G401.6 (cell line): Measurements from ENCODE around the gene NOD1.

Experiments used
- FAIRE-seq: peaks from 2 replicates; lab custom pipeline; 2012; peaks lifted over from hg19 to GRCh38; lab: Jason Lieb, UNC

Gene NOD1

DNA sequence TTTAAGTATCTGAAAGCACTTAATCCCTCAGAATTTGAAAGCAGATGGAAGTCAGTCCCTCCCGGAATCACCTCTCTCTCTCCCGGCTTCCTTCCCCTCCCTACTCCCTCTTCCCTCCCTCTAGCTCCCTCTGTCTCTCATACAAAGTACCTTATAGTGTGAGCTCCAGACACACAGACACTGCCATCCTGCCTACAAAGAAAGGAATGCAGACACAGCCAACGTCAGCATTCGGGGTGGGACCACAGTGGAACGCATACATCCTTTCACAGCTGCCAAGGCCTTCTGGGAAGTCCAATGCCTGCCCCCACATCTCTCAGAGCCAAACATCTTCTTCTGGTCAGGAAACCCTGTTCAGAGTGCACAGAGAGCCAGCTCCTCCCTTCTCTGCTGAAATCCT is 9.3 kb downstream of the NOD1 start:
- FAIRE-seq: no peak

DNA sequence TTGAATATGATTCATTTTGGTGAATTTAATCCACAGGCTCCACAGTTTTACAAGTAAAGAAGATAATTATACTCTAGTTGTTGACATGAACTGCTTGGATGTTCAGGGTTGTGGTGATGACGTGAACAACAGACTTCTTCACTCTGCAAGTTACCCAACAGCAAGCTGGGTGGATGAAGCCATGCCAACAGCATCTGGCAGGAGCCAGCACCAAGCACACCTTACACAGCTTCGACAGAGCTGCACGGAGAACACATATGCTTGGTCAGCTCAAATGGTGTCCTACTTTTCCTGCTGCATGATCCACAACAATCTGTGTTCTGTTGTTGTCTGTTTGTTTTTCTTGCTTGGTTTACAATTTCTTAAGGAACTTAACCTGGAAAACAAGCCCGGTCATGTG is 9.8 kb downstream of the NOD1 start:
- no peak for FAIRE-seq

DNA sequence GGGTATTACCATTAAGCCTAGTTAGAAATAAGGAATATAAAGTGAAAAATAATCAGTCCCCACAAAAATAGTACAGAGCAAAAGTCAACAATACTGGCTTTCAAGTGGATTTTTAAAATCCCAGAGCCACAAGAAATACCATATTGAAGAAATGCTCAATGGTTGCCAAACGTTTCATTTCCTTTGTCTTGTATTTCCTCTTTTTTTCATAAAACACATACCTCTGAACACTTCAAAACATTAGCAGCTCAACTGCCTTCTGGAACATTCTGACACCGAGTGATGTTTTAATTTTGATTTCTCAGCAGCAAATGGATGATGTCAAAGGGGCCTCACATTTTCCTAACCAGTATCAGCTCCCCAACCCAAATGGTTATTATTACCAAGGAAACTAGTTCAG is 10.5 kb downstream of the NOD1 start:
- no peak for FAIRE-seq

DNA sequence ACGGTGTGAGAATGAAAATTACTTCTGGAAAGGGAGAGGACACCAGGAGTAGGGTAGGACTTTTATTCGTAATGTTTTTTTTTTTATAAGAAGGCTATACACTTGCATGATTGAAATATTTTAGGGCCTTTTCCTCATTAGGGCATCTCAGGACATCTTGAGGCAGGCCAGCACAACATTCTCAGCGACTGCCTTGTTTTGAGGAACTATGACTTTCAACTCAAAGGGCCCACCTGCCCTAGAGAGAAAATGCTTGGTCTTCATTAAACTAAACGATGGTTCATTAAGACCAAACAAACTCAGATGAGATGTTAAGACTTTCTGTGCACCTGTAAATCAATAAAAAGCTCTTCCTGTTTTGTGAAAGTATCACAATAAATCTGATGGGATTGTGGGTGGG is 11.3 kb downstream of the NOD1 start:
- no peak for FAIRE-seq

DNA sequence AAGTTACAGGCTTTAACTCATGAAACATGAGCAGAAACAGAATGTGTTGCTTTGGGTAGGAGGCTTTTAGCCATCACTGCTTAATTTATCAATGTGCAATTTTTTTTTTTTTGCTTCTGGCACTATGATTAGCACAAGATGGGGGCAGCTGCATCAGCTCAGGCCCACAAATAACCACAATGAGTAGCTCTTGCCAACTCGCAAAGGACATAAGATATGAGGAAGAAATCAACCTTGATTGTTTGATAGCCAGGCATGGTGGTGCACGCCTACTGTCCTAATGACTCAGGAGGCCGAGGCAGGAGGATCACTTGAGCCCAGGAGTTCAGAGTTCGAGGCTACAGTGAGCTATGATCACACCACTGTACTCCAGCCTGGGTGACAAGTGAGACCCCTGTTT is 12.3 kb downstream of the NOD1 start:
- no peak for FAIRE-seq

DNA sequence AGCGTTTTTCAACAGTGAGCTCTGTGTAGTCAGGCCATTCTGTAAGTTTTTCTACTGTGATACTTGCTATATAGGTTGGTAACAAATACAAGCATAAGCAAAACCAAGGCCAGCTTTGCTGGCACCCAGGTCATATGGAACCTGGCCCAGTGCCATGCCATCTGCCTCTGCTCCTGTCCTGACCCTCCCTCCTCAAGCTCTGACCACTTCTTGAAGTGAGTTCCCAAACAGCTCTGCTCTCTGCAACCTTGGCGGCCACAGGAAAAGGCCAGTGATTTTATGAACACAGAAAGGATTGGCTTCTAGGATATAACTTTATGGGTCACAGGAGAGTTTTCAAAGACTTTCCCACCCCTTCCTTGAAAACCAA is 12.8 kb downstream of the NOD1 start:
- FAIRE-seq: no peak

DNA sequence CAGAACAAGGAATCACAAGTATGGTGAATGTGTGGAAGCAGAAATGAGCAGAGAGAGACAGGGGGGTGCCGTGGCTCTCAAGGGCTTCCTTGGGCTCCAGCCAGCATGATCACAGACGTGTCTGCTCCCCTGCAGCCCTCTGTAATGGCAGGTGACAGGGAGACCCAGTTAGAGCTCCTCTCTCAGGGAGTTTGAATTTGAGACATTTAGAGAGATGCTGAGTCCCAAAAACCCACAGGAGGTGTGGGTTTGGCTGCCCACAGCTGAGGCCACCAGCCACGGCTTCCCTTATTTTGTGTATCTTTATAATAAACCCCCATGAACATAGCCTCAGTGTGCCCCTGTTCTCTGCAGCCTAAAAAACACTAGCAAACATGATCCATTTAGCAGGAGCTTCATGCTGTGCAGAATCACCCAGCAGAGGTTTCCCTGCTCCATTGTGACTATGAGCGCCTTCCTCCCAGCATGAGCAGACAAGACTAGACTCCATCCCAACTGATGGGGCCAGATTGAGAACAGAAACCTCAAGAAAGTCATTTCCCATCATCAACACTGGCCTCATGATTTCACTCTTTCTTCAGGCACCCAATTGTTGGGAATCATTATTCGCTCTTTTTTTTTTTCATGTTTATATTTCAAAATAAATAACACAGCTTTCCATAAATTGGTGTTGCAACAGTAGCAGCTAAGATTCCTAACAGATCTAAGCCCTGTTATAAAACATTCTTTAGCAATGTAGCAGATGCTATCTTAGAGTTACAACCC is 13.4 kb downstream of the NOD1 start:
- FAIRE-seq: no peak

DNA sequence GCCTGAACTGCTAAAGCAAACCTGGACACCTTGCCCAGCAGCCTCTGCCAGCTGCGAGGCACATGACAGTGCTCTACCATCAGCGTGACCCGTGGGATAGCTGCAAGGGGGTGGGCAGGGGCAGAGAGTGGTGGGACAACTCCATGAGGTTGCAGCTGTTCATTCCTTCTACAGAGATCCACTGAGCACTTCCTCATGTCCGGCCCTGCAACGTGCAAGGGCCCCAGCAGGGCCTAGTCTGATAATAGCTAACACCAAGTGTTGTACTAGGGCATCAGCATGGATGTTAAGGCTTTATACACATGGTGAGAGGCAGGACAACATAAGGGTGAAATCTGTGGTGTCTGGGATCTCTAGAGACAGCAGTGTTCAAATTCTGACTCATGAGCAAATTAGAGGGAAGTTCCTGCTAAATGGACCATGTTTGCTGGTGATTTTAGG is 14.3 kb downstream of the NOD1 start:
- FAIRE-seq: no peak

DNA sequence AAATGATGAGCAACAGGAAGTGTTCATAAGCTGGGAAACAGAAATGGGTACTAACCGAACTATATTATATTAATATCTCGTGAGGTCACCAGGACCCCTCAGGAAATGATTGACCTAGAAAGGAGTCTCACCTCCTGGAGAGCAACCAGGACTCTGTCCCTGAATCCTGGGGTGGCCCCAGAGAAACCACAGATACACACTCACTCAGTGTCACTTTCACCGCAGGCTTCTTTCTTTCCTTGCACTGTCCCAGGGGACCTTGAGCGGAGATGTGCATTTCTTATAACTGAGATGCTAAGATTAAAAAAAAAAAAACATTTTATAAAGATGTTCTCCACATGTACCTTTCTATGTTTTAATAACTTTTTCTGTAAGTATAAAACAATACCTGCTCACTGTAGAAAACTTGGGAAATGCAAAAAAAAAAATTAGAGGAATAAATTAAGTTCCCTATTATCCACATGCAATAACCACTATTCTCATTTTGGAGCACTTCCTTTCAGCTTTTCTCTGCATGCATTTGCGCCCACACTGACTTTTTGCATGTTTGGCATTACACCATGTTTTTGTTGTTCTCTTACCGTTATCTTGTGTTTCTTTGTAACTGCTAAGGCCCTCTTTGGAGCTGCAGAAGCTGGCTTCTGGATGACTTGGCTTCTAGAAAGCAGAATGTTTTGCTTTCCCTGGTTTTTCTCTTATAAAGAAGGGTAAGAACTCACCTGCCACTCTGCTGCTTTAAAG is 15.0 kb downstream of the NOD1 start:
- no peak for FAIRE-seq

GRCh38 chr7:30462179-30462578 is 16.4 kb downstream of the NOD1 start:
- no peak for FAIRE-seq

DNA sequence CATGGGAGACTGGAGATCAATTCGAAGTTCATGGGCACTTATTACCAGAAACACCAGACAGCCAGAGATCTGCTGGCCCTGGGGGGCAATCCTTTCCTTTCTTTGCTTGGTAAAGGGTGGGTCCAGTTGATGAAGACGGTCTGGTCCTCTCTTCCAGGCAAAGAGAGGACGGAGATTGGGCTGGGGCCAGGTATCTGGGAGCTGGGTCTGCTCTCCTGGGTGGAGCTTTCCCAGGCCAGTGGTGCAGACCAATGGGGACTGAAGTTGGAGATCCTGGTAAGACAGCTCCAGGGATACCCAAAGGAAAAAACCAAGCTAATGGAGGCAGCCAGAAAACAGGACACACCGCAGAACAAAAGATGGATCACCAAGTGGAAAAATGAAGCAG is 18.3 kb downstream of the NOD1 start:
- no peak for FAIRE-seq

DNA sequence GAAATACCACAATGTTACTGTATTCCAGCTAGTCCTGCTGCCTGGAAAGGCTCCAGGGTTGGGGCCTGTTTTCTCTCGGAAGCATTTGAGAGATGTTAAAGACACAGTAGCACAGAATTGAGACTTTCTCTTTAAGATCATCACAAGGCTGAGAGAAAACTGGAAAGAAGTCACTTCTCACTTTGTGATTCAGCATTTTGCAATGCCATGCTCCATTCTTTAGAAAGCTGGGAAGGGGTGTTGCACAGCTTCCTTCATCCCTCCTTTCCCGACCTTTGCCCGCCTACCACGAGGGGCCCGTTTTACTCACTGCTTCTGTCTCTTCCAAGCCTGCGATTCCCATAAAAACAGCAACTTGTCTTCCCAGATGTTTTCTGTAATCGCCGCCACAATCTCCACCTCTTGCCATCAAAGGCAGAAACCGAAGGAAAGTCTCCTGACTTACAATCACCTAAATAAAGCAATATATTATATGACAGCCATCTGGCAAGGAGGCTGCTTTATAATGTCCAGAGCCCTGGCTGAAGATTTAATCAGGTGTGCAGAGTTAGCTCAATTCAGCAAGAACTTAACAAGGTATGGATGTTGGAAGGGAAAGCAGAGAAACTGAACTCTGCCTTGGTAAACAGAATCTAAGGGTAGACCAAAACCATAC is 18.9 kb downstream of the NOD1 start:
- no peak for FAIRE-seq

DNA sequence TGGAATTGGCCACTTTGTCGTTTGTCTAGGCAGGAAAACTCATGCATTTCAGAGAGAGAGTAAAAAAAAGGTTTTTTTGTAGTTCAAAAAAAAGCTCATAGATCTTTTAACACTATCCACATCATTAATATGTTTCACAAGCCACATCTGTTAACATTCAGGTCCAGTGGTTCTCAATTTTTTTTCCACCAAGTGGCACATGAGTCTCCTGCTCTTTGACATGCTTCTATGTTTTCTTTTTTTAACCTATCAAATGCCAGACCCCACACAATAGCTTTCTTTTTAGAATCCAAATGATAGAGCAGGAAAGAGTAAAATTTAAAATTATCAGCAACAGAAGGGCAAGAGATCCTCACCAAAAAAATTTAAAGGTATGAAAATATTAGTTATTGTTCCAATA is 20.3 kb downstream of the NOD1 start:
- no peak for FAIRE-seq

DNA sequence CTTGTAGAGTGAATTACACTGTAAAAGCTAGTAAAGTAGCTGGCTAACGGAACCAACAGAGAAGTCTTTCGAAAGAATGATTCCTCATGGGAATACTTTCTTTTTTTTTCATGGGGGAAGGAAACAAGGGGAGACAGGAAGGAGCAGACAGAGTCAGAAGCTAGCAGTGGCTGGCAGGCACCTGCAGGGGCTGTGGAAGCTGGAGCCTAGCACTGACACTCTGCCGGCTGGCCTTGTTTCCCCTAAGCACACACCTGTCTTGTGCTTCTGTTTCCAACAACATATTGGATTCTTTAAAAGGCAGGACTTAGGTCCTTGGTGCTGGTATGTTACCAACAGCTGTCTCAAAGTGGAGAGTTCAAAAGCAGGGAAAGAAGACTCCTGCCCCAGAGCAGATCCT is 24.7 kb downstream of the NOD1 start:
- no peak for FAIRE-seq

GRCh38 chr7:30453016-30453415 is 25.6 kb downstream of the NOD1 start:
- no peak for FAIRE-seq

DNA sequence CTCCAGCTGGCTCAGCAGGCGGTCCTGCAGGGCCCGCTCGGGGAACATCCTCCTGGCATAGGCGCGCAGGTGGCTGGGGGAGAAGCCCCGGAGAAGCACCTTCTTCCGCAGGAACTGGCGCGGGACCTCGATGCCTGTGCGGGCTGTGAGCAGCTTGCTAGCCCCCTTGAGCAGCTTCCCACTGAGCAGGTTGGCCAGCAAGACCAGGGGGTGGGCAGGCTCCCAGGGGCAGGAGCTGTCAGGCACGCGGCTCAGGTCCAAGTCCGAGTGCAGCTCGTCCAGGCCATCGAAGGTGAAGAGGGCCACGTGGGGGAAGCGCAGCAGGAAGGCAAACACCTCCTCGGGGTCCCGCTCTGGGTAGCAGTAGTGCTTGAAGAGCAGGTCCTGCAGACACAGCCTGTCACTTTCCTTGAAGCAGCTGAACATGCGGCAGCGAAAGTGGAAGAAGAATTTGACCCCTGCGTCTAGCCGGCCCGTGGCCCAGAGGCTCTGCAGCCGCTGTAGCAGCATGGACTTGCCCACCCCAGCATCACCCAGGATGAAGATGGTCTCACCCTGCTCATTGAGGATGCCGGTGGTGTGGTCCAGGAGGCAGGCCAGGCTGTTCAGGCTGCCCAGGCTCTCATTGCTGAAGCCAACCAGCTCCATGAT is 26.2 kb downstream of the NOD1 start:
- FAIRE-seq: no peak

DNA sequence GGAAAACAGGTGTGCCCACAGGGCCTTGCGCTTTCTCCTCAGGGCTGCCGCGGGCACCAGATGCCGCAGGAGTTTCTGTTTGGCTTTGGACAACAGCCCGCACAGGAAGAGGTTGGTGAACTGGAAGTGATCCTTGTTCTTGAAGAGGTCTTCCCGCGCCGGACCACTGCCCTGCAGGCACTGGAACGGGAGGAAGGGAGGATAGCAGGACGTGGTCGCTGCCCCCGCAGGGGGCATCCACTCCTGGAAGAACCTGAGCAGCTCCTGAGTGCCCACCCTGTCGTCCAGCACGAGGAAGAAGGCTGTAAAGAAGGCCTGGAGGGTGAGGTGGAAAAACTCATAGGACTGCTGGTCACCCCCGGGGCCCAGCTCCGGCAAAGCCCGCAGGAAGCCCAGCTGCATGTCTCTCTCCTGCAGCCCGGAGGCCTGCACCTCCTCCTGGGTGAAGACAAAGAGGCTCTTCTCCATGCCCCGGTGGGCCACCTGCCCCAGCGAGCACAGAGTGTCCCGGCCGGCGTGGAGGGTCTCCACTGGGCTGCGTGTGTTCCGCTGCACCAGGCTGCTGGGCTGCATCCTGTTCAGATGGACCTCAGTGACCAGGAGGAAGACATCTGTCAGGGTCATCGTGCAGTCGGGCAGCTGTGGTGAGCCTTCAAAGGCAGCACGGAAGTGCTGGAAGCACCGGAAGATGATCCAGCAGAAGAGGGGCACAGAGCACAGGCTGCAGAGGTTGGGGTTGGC is 26.9 kb downstream of the NOD1 start:
- FAIRE-seq: no peak

GRCh38 chr7:30450983-30451497 is 27.5 kb downstream of the NOD1 start:
- FAIRE-seq: no peak

GRCh38 chr7:30450240-30450982 is 28.2 kb downstream of the NOD1 start:
- no peak for FAIRE-seq

DNA sequence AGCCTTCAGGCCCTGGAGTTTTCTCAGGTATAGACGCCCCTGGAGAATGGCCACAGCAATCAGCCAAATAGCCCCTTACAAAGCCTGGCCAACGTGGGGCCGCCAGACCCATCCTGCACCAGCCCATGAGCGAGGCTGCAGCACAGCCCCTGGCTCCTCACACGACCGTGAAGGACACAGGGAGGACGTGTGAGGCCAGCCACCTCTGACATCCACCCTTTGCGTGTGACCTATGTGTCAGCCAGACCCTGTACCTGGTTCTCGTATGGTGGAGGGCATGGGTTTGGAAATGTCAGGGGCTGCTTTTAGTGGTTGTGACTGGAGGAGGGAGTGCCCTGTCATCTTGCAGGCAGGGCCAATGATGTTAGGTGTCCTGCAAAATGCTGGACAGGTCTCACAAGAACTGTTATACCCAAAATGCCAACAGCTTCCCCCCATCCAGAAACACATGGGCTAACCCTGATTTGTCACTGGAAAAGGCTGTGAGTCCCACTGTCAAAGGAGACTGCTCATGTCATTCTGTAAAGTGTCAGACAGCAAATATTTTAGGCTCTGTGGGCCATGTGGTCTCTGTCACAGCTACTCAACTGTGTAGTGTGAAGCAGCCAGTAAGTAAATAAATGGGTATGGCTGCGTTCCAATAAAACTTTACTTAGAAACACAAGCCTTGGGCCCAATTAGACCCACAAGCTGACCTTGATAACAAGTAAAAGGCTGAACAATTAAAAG is 30.0 kb downstream of the NOD1 start:
- no peak for FAIRE-seq

GRCh38 chr7:30447466-30447865 is 31.1 kb downstream of the NOD1 start:
- FAIRE-seq: no peak
